OCI-LY3 (cell line): ENCODE results near the gene COA3.

Experiments
- CTCF ChIP-seq: fragments of 200-600, 300-600 bp; sonication (generic); IDR thresholded peaks from 2 replicates; pipeline ENCODE4 v1.5.1; 2014; ENCODE audit warnings: antibody characterized with exemption, low read length, low read depth
- EZH2phosphoT487 ChIP-seq: fragments of 200-600 bp; shearing (Covaris generic); IDR thresholded peaks from 2 replicates; pipeline ENCODE4 v1.6.1; 2018; ENCODE audit warnings: antibody characterized with exemption, mixed run types, low read depth

- TF ChIP-seq CTCF, result no peak
- no peak for TF ChIP-seq EZH2phosphoT487
Observed at GRCh38 chr17:42781639-42782165, 16.8 kb downstream of the COA3 start.
